Heart left ventricle (tissue), 13 donors: ENCODE measurements around the gene ERN1.

ENCODE experiments used
- POLR2A ChIP-seq, 2 donors: fragments of 450-650 bp; IDR thresholded peaks; one replicate each; pipeline ENCODE4 v1.6.1; 2017; ENCODE audit warnings: antibody characterized with exemption in 2 of 2, mild to moderate bottlenecking in 2 of 2, moderate library complexity in 2 of 2
- TF ChIP-seq, protein P1 (sequence below), 12 donors: fragments of 200-600 bp; sonication (generic) in 4 of 12; IDR thresholded peaks; one replicate each; pipeline versions ENCODE4 v1.5.0 to v1.8.0; 2018 to 2022; ENCODE audit warnings: antibody characterized with exemption in 12 of 12, mild to moderate bottlenecking in 5 of 12
- donor health status: ischemic (EF 13 %, LVEDD 7.1; RV severe dilation, severe dysfunction).
- donor health status: DM: no; HTN: yes; CAD: no.
- donor health status: DM: no; HTN: no; CAD: no.
- donor health status: ischemic (EF 25% LVEDD 6.9; RV normal size, moderate dysfunction).
- donor health status: ischemic (EF 25% LVEDD 5.7; RV mildly dilated, moderate dysfunction).
- donor health status: ischemic (EF 35%, LVEDD 5.7; RV mildly dilated, moderate dysfunction).
- donor health status: nonischemic (EF 11% LVEDD 7.7; RV severe dilation, severe dysfunction).
- donor health status: DM: yes; HTN: yes; CAD: no.
- donor health status: PGD.
- donor health status: ischemic (EF 29% LVEDD 5.4; RV normal size, mild dysfunction).
- donor health status: nonischemic (EF 23%, LVEDD 6.1; RV moderate dilation, normal function).

DNA sequence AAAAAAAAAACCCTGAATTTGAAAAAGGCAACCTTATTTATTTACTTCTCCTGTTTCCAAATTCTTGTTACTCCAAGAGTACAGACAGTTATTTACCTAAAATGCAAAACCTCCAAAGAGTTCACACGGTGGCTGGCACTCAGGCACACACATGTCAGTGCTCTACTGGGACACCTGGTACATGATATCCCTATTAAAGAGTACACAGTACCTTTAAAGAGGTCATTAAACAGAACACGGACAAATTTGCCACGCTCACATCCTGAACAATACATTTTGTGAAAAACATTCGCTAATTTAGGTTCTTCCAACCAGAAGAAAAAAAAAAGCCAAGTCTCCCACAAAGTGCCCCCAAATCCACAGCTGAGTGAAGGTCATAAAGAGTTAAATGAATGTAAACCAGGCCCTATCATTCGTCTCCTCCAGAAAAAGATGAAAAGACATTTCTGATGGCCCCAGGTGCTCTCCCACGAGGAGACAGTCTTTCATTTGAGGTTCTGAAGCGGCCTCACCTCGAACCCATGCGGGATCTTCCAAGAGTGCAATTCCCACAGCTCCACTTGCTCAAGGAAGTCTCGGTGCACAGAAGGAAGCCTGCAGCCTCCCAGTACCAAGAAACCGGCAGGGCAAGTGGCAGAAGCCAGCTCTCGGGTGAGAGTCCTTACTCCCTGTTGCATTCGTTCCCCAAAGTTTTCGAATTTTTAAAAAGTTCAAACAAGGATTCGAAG lies 993 bp downstream of the ERN1 start:
- TF ChIP-seq POLR2A (IDR thresholded peaks at IDR 0.05): no peak
- TF ChIP-seq, protein P1, sequence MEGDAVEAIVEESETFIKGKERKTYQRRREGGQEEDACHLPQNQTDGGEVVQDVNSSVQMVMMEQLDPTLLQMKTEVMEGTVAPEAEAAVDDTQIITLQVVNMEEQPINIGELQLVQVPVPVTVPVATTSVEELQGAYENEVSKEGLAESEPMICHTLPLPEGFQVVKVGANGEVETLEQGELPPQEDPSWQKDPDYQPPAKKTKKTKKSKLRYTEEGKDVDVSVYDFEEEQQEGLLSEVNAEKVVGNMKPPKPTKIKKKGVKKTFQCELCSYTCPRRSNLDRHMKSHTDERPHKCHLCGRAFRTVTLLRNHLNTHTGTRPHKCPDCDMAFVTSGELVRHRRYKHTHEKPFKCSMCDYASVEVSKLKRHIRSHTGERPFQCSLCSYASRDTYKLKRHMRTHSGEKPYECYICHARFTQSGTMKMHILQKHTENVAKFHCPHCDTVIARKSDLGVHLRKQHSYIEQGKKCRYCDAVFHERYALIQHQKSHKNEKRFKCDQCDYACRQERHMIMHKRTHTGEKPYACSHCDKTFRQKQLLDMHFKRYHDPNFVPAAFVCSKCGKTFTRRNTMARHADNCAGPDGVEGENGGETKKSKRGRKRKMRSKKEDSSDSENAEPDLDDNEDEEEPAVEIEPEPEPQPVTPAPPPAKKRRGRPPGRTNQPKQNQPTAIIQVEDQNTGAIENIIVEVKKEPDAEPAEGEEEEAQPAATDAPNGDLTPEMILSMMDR (IDR thresholded peaks at IDR 0.05): no peak
